NCI-H187 treated with DMSO at 0.1 percent for 48 hours (cell line): ENCODE data around the gene ATXN2.

ENCODE experiments used
- DNase-seq: peaks from one replicate; lab custom pipeline; 2025; lab: John Stamatoyannopoulos, UW

Gene ATXN2

DNA sequence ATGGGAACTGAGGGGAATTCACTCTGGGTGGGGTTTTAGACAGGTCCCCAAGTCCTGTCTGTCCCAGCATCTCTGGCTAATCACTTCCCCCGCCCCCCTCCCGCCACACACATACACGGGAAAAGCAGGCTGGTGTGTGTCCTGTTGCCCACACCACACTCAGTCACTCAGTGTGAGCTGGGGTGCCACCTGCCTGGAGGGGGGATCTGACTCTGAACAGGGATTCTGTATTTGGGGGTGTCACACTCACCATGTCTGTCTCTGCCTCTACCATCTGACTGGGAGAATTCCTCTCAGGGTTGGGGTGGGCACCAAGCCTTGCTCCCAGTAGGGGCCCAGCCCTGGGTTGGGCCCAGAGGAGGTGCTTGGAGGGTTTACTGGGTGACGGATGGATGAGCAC, 162.3 kb downstream of the ATXN2 start:
- no peak for DNase-seq

DNA sequence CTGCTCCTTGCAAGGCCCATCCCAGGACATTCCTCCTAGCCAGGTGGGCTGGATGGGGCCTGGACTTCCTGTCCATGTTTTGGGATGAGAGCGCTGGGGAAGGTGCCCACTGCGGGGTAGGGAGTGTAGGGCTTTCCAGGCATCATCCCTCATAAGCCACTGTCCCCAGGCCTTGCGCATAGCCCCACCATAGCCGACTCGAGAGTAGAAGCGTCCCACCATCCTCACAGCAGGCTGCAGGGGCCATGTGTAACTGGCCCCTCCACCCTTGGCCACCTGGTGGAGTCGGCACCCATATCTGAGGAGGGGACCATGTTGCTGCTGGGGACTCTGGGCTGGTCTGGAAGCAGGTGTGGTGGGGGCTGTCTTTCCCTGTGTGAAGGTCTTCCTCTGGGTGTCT, 162.8 kb downstream of the ATXN2 start:
- DNase-seq: no peak

DNA sequence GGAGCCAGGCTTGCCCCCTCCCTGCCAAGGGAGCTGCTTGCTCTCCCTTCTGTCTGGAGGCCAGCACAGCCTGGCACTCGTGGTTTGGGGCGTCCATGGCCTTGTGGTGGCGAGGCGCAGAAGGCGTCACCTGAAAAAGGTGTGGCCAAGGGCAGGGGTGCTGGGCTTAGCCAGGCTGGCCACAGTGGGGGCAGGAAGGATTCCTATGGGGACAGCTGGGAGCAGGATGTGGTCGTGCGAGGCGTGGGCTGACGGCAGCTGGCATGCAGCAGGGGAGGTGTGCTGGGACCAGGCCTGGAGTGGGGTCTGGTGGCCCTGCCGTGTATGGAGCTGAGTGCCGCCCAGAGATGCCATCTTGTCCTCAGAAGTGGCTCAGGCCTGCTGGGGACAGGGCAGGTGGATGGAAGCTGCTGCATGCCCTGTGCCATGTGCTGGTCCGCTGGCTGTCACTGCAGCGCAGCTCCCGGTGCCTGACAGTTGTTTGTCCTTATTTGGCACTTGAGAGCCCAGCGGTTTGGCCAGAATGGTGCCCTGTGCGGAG, 163.4 kb downstream of the ATXN2 start:
- DNase-seq: no peak

DNA sequence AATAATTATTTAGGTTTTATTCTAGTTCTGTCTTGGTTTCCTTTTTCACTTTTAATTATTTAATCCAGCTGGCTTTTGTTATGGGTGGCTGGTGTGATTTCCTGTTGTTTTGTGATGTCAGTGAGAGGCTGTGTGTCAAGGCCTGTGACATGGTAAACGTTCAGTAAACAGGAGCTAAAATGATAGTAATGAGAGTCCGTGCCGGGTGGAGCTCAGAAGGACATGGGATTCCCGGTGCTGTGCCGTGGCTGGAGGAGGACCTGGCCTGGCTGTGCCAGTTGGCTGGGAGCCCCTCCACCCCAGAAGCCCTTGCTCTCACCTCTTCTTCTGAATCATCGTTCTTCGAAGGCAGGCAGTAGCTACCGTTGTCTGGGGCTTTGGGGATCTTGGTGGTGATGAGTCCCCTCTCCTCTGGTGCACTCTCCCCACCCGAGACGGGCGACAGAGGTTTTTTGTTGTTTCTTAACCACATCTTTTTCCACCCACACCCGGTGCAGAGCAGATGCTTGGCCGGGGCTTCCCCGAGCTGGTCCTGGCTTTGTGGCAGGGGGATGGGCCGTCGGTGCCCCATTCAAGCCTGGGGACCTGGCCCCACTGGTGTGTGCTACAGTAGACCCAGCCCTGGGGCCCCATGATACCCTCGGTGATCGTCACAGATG, 164.3 kb downstream of the ATXN2 start:
- DNase-seq: no peak

DNA sequence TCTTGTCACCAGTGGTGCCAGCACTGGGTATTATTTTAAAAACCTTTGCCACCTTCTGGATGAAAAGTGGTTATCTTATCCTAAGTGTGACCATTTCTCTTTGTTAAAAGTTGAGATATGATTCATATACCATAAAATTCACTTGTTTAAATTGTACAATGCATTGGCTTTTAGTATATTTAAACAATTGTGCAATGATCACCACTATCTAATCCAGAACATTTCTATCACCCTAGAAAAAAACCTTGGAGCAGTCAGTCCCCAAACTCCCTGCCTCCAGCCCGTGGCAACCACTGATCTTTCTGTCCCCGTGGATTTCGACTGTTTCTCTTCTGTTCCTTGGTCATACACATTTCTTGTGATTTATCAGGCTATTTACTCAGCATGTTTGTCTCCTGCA, 165.1 kb downstream of the ATXN2 start:
- no peak for DNase-seq

DNA sequence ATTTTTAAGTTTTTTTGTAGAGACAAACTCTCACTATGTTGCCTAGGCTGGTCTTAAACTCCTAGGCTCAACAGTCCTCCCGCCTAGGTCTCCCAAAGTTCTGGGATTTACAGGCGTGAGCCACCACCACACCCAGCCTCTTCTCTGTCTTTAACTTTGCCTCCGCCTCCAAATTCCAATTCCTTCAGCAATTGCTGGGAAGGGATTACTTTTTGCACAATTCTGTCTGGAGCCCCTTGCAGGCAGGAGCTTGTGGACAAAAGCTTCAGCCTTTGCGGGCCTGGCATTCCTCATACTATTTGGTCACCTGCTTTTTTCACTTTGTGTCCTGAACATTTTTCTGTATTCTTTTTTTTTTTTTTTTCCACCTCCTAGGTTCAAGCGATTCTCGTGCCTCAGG, 167.3 kb downstream of the ATXN2 start:
- no peak for DNase-seq

DNA sequence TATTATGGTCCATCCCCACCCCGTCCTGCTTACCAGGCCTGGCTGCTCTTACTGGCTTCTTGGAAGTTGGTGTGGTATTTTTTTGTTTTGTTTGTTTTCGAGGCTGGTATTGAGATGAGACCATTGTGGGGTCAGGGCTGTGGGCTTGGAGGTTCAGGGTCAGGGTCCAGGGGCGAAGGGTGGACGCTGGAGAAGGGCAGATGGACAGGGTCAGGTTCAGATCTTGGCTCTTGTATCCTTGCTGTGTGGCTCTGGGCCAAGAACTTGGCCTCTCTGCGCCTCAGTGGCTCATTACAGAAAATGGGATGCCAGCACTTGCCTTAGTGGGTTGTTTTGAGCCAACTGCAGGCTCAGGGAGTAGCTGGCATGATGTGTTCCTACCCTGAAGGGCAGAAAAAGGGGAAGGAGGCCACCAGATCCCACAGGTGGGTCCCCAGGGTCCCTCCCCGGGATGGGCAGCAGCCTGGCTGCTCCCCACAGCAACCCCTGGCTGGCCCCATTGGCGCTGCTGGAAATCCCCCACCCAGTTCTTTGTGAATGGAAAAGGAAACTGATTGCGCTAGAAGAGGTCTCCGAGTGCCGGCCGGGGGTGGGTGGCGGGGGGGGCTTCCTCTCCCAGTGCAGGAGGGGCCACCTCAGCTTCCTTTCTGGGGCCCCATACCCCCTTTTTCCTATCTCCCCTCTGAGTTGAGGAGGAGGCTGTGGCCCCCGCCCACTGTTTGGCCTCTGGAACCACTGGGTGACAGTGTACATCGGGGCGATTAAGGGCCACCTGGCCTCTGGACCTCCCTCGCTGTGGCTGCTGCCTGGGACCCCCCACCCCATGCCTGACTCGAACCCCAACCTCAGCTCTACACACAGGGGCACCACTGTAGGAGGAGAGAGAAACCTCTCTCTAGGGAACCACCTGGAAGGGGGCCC, 168.4 kb downstream of the ATXN2 start:
- no peak for DNase-seq

DNA sequence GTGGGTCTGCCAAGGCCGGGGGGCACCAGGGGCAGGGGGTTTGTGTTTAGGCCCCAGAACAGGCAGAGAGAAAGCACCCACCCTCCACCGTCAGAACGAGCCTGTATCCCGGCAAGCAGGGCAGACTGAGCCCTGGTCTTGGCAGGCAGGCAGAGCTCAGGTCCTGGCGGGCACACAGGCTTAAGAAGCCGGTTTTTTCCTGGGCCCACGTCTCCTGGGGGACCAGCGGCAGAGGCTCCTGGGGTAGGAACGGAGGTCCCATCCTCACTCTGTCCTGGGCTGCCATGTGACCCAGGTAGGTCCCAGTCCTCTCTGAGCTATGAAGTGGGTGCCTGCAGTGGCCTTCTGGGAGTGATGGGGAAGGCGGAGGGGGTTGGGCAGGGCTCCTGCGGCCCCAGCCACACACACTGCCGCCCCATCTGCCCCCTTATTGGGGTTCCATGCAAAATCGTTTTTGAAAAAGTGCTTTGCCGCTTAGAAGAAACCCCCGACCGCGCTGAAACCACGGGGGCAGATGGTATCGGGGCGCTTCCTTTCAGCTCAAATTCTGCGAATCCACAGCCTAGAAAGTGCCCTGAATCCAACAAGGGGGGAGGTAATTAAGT, 169.2 kb downstream of the ATXN2 start:
- no peak for DNase-seq

DNA sequence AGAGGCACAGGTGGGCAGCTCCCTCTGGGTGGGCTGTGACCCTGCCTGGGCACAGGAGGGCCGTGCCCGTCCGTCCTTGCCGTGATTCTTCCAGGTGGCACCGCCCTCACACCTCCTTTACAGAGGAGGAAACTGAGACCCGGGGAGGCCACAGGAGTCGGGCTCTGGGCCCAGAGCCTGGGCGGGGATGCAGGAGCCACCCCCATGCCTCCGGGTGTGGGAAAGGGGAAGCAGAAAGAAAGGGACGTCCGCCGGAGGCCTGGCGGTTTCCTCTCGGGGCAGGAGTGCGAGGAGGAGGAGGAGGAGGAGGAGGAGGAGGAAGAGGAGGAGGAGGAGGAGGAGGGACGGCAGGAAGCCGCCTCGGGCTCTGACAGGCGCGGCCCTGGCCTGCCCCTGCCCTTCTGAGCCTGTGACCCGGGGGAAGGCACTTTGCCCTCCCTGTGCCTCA, 170.4 kb downstream of the ATXN2 start:
- DNase-seq: no peak

DNA sequence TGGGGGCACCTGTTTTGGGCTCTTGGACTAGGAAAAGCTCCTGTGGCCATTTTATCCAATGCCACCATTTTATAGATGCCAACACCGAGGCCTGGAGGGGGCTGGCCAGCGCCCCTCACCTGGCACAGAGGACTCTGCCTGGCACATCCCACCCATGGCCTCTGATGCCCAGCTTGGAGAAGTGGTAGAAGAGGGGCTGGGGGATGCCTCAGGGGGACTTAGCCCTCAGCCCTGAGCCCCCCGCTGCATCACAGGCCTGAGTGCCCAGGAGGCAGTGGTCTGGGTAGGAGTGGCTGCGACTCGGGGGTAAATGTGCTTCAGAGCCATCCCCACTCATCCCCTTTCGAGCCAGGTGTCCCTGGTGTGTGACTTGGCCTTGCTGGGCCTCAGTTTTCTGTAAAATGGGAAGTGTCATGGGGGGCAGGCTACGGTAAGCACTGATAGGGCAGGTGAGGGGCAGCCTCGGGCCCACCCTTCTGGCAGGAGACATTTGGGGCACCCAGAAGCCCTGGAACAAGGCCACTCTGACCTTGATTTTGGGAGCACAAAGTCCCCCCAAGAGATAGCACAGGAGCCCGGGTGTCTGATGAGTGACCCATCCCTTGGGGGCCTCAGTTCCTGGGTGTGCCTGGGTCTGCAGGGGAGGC, 170.9 kb downstream of the ATXN2 start:
- no peak for DNase-seq

DNA sequence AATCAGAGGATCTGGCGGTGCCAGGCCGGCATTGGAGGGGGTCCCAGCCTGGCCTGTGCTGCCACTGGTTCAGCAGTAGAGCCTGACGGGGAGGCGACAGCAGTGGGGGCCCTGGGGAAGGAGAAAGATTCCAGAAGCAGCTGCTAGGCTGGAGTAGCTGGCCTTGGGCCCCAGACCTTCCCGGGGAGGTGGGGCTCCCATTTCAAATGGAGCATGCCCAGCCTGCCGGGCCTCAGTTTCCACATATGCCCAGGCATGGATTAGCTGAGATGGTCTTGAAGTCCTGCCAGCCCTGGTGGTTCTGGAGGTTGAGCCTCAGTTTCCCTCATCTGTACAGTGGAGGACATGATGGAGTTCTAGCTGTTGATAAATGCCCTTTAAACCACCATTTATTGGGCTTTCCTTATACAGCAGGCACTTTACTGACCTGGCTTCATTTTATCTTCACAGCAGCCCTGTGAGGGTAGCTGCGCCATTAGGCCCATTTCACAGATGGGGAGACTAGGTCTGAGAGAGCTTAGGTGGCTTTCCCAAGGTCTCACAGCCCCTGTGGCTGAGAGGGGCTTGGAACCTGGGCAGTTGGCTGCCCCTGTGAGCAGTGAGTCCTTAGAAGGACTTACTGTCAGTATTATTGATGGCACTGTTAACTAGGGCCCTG, 171.6 kb downstream of the ATXN2 start:
- DNase-seq: no peak

DNA sequence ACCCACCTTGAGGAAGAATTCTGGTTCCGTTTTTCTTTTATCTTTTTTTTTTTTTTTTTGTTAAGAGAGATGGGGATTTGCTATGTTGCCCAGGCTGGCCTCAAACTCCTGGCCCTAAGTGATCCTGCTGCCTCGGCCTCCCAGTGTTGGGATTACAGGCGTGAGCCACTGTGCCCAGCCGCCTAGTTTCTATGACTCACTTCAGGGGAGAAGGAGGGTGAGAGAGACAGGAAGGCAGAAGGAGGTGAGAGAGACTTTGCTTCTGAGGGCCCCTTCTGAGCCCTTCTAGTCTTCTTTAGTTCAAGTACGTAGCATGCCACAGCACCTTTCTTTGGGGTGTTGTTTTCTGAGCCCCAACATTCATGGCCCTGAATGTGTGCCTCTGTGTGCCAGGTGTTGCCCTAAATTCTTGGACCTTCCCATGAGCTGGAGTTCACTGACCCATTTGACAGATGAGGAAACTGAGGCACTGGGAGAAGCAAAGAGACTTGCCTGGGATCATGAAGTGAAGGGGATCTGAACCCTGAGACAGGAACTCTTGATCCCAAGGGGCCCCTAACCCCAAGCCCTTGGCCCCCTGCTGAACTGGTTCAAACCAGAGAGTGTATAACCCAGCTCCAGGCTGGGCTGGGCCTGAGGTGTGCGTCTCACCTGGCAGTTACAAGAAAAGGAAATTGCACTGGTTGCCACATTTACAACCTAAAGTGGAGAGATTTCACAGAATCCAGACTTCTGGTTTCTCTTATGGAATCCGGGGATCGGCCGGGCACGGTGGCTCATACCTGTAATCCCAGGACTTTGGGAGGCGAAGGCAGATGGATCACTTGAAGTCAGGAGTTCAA, 172.6 kb downstream of the ATXN2 start:
- DNase-seq: no peak

DNA sequence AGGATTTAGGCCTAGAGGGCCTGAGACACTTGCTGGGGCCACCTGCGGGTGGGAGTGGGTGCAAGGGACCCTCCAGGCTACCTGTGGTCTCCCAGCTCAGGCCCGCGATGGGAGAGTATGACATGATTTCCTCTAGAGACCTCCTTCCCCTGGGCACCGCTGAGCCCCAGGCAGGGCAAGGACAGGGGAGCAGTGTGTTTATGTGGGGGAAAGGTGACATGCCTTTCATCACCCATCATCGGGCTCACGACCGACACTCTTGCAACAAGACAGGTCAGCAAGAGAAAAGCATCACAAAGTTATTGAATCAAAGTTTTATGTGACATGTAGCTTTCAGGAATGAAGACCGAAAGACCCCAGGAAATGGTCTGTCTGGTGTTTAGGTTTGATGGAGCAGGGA, 173.5 kb downstream of the ATXN2 start:
- no peak for DNase-seq

DNA sequence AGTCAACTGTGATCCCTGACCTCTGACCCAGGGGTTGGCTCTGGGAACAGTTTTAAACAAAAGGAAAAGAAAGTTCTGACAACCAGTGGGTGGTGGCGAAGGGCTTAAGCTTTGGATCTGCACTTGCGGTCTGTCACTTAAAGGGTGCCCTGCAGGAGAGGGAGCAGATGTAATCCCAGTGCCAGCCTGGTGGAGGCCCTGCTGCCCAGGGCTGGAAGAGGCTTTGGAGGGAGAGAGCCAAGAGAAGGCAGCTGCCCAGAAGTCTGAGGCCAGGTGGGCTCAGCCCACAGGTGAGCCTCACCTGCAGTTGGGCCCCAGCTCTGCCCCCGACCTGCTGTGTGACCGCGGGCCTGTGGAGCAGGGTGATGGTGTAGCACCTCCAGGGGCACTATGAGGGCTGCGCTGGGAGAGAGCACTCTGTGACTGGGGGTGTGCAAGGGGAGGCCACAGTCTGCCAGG, 174.3 kb downstream of the ATXN2 start:
- DNase-seq: no peak

DNA sequence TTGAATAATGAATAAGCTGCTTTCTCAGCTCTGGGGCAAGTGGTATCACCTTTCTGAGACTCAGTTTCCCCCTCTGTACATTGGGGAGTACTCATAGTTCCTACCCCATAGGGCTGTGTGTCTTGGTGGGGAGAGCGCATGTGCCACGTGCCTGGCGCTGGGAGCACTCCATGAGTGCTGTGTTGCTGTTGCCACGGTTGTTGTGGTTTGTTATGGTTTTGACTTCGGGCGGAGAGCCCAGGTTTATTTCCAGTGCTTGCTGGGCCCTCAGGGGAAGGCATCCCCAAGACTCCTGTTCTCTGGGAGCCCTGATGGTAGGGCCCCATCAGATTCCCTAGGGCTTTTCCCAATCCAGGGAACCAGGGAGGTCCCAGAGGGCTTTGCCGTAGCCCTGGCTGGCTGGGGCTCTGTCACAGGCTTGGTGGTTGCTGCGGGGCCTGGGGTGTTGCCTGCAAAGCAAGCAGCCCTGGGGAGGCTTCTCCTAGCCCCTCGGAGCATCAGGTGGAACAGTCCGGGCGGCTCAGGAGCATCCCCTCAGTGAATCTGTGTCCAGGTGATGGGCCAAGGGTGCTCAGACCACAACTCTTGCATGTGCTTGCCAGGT, 174.8 kb downstream of the ATXN2 start:
- no peak for DNase-seq

DNA sequence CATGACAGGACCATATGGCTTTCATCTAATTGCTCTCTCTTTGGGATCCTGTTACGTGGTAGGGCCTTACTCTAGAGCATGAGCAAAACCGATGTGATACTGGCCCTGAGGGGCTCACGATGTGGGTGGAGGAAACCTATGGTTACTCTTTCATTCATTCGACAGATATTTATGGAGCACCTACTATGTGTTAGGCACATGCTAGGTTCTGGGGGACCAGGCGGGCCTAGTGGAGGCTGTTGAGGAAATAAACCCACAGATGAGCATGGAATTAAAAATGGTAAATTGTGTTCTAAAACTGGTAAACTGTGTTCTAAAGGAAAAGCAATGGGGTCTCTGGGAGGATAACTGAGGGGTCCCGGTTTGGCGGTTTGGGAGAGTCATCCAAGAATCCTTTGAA, 178.6 kb downstream of the ATXN2 start:
- DNase-seq: no peak

DNA sequence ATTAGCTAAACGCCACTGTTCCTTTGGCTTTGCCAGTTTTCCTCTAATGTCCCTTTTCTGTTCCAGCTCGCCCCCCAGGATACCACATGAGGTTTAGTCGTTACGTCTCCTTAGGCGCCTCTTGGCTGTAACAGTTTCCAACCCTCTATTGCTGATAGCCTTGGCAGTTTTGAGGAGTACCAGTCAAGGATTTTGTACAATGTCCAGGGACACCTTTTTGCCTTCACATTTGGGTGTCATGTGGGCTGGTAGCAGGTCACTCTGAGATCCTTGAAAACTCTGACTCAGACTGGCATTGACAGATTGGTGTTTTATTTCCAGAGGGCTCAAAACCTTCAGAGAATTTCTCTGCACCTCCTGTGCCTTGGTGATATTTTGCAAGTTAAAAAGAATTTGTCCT, 179.3 kb downstream of the ATXN2 start:
- DNase-seq: no peak

DNA sequence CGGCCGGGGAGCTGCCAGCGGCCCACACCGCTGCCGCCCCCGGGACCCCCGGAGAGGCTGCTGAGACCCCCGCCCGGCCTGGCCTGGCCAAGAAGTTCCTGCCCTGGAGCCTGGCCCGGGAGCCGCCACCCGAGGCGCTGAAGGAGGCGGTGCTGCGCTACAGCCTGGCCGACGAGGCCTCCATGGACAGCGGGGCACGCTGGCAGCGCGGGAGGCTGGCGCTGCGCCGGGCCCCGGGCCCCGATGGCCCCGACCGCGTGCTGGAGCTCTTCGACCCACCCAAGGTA, 180.6 kb downstream of the ATXN2 start:
- no peak for DNase-seq

DNA sequence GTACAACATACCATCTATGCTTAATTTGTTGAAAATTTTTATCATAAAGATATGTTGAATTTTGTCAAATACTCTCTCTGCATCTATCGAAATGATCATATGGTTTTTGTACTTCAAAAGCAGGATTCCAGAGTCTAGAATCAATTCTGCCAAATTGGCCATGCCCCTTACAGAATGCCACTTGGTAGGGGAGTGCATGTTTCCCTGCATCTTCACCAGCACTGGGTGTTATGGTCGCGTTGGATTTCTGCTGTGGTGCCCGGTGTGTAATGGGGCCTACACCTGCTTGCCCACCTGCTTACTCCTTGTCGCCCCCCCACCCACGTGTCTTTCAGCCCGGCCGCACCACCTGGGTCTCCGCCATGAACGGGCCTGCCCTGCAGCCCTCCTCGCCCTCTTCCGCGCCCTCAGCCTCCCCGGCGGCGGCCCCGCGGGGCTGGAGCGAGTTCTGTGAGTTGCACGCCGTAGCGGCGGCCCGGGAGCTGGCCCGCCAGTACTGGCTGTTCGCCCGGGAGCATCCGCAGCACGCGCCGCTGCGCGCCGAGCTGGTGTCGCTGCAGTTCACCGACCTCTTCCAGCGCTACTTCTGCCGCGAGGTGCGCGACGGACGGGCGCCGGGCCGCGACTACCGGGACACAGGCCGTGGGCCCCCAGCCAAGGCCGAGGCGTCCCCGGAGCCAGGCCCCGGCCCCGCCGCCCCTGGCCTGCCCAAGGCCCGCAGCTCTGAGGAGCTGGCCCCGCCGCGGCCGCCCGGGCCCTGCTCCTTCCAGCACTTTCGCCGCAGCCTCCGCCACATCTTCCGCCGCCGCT, 181.1 kb downstream of the ATXN2 start:
- no peak for DNase-seq

DNA sequence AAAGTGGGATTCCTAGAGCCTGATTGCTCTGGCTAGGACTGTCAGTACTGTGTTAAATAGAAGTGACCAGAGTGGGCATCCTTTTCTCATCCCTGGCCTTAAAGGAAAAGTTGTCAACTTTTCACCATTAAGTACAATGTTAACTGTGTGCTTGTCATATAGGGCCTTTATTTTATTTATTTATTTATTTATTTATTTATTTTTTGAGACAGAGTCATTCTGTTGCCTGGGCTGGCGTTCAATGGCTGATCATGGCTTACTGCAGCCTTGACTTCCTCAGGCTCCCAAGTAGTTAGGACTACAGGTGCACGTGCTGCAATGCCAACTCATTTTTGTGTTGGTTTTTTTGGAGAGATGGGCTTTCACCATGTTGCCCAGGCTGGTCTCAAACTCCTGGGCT, 181.8 kb downstream of the ATXN2 start:
- DNase-seq: no peak
